ENCODE measurements around the gene NPEPPS. TPM values are rescaled to one million over a fixed set of nuclear protein-coding genes. Genes with fewer than 3 reads are reported as not detected.
A peak's percentile ranks its signal among the peaks of the same experiment; 100 is the strongest.

The NPEPPS gene
- total RNA-seq, 1 experiment from 2014 or later, result 89.1 TPM

DNA sequence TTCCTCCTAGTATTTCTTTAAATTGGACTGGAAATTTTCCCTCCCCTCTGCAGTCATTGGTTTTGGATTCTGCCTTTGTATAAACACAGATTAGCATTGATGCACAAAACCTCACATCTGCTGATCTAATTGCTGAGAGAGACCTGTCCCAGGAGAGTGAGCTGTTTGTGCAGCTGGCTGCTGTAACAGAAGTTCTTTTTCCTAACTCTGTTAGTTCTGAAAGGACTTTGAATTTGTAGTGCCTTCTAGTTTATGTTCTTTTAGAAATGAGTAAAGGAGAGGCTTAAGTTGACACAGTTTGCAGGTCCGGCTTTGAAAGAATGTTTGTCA, 73.7 kb downstream of the NPEPPS start:
- Histone ChIP-seq H3K27me3 (no peaks in the 10 kb centered on the region), H3K36me3 (peaks cover 63% of the 10 kb centered on the region), H3K4me3 (no peak overlapping the region), H3K9me3 (replicated peaks) (no peaks in the 10 kb centered on the region), H3K4me1 (peaks cover 24% of the 10 kb centered on the region), H3K27ac (peak overlapping the region; percentile 60)
- DNase-seq, result peak; percentile 82 to 93

- H3K36me3 ChIP-seq, result peaks cover 65% of the 10 kb centered on the region
- no peak for DNase-seq
- H3K27ac ChIP-seq, result peak overlapping the region; percentile 60
- H3K4me3 ChIP-seq, result no peak overlapping the region
- H3K4me1 ChIP-seq, result peaks cover 24% of the 10 kb centered on the region
- H3K27me3 ChIP-seq, result no peaks in the 10 kb centered on the region
- H3K9me3 ChIP-seq (replicated peaks), result no peaks in the 10 kb centered on the region
Observed at GRCh38 chr17:47605011-47605410, 74.1 kb downstream of the NPEPPS start.

DNA sequence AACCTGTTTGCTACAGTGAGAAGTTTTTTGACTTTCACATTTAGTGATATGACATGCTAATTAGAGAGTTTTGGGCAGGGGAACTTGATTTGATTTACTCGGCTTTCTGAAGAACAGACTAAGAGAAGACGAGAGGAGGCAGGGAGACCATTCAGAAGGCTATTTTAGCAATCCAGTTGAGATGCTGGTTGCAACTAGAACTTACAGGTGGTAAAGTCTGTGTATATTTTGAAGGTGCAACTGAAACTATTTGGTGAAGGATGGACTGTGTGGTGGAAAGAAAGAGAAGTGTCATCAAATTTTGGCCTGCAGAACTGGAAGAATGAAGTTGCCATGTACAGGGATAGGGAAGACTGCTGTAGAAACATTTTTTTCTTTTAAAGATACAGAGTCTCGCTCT, 76.6 kb downstream of the NPEPPS start:
- no peak overlapping the region for H3K4me3 ChIP-seq
- H3K4me1 ChIP-seq, result peaks cover 24% of the 10 kb centered on the region
- no peak overlapping the region for H3K27ac ChIP-seq
- no peaks in the 10 kb centered on the region for H3K27me3 ChIP-seq
- no peaks in the 10 kb centered on the region for H3K9me3 ChIP-seq (replicated peaks)
- no peak for DNase-seq
- peaks cover 58% of the 10 kb centered on the region for H3K36me3 ChIP-seq

- H3K27ac ChIP-seq, result no peak overlapping the region
- H3K36me3 ChIP-seq, result peaks cover 60% of the 10 kb centered on the region
- no peaks in the 10 kb centered on the region for H3K27me3 ChIP-seq
- DNase-seq, result no peak
- no peak overlapping the region for H3K4me3 ChIP-seq
- H3K9me3 ChIP-seq (replicated peaks), result no peaks in the 10 kb centered on the region
- no peaks in the 10 kb centered on the region for H3K4me1 ChIP-seq
Observed at GRCh38 chr17:47611372-47612350, 80.8 kb downstream of the NPEPPS start.

- no peaks in the 10 kb centered on the region for H3K4me1 ChIP-seq
- H3K36me3 ChIP-seq, result peaks cover 73% of the 10 kb centered on the region
- no peak overlapping the region for H3K27ac ChIP-seq
- peak in 1 of 2 experiments; percentile 75 for DNase-seq
- H3K27me3 ChIP-seq, result no peaks in the 10 kb centered on the region
- H3K4me3 ChIP-seq, result no peak overlapping the region
- no peaks in the 10 kb centered on the region for H3K9me3 ChIP-seq (replicated peaks)
Observed at GRCh38 chr17:47615766-47616424, 85.0 kb downstream of the NPEPPS start.

DNA sequence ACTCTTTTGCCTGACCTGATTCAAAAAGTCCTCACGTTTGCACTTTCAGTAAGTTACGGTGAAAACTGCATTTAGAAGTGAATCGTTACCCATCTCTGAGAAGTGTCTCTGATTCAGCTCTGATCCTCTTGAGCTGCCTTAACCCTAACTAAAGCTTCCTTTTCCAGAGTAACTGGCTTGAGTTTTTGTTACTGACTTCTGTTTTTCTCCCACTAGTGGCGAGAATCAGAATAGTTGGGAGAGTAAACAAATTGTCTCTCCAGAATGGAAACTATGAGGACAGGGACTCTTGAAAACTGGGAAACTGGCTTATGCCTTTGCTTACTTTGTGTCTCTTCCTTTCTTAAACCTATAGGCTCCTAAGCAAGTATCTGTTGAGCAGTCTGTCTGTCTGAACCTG, 87.5 kb downstream of the NPEPPS start:
- Histone ChIP-seq H3K27ac (no peak overlapping the region), H3K27me3 (no peaks in the 10 kb centered on the region), H3K9me3 (replicated peaks) (no peaks in the 10 kb centered on the region), H3K36me3 (peaks cover 75% of the 10 kb centered on the region), H3K4me3 (no peak overlapping the region), H3K4me1 (peaks cover 18% of the 10 kb centered on the region)
- DNase-seq, result no peak

DNA sequence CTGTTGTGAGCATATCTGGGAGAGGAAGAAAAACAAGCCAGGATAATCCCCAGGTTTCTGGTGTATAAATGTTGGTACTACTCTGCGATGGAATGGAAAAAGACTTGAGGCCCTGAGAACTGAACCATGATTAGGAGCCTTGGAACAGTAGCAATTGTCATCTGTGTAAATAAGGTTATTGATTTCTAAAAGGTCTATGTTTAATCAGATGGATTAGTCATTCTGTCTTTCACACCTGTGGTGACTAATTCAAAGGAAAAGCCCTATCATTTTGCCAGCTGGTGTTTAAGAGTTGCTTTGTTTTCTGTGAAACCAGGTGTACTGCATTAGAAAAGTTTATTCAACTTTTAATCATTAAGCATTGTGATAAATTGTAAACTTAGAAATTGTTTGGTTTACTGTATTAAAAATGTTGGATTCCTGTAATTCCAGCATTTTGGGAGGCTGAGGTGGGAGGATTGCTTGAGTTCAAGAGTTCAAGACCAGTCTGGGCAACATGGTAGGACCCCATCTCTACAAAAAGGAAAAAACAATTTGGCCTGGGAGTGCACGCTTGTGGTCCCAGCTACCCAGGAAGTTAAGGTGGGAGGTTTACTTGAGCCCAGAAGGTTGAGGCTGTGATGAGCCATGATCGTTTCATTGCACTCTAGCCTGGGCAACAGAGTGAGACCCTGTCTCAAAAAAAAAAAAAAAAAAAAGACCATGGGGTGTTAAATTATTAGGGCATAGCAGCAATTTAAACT, 89.8 kb downstream of the NPEPPS start:
- no peaks in the 10 kb centered on the region for H3K9me3 ChIP-seq (replicated peaks)
- H3K4me3 ChIP-seq, result no peak overlapping the region
- H3K27me3 ChIP-seq, result no peaks in the 10 kb centered on the region
- peaks cover 18% of the 10 kb centered on the region for H3K4me1 ChIP-seq
- H3K27ac ChIP-seq, result no peak overlapping the region
- no peak for DNase-seq
- H3K36me3 ChIP-seq, result peaks cover 71% of the 10 kb centered on the region

- Histone ChIP-seq H3K36me3 (peaks cover 64% of the 10 kb centered on the region), H3K27me3 (no peaks in the 10 kb centered on the region)
- peak; percentile 85 for DNase-seq
Observed at GRCh38 chr17:47621293-47622179, 90.6 kb downstream of the NPEPPS start.

DNA sequence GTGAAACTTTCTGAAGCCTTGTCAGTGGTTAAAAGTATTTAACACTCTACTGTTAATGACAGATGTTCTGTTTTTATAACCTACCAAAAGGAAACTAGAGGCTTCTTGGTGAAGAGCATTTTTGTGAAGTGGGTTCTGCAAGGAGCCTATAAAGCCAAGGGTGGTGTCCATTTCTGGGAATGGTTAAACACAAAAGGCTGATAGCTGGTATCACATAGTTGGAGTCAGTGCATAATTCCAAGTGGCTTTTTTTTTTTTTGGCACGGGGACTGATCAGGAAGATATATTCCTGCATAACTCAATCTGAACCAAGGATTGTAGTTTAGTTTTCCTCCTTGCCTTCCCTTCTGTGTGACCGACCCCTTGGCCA, 91.3 kb downstream of the NPEPPS start:
- Histone ChIP-seq H3K27me3 (no peaks in the 10 kb centered on the region), H3K36me3 (peaks cover 59% of the 10 kb centered on the region), H3K27ac (no peak overlapping the region), H3K4me1 (peaks cover 18% of the 10 kb centered on the region), H3K9me3 (replicated peaks) (no peaks in the 10 kb centered on the region), H3K4me3 (no peak overlapping the region)
- no peak for DNase-seq

More at GRCh38 chr17:47621293-47622179, 90.6 kb downstream of the NPEPPS start:
- H3K27ac ChIP-seq, result no peak overlapping the region
- no peaks in the 10 kb centered on the region for H3K9me3 ChIP-seq (replicated peaks)
- H3K4me1 ChIP-seq, result peaks cover 18% of the 10 kb centered on the region
- H3K4me3 ChIP-seq, result no peak overlapping the region

DNA sequence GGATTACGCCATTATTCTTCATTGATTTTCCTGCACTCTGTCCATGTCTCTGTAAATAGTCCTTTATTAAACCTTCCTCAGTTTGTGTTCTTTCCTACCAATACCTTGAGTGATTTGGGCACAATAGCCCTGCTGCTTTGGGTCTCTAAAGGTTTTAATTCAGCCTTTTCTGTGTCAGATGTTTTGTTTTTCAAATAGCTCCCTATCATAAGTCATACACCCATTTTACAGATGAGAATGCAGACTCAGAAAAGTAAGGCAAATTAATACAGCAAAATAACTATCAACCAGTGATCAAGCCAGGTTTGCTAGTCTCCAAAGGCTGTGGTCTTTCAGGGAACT, 93.8 kb downstream of the NPEPPS start:
- Histone ChIP-seq H3K4me1 (peaks cover 18% of the 10 kb centered on the region), H3K36me3 (peaks cover 36% of the 10 kb centered on the region), H3K27ac (no peak overlapping the region), H3K4me3 (no peak overlapping the region), H3K9me3 (replicated peaks) (no peaks in the 10 kb centered on the region), H3K27me3 (no peaks in the 10 kb centered on the region)
- DNase-seq, result no peak

DNA sequence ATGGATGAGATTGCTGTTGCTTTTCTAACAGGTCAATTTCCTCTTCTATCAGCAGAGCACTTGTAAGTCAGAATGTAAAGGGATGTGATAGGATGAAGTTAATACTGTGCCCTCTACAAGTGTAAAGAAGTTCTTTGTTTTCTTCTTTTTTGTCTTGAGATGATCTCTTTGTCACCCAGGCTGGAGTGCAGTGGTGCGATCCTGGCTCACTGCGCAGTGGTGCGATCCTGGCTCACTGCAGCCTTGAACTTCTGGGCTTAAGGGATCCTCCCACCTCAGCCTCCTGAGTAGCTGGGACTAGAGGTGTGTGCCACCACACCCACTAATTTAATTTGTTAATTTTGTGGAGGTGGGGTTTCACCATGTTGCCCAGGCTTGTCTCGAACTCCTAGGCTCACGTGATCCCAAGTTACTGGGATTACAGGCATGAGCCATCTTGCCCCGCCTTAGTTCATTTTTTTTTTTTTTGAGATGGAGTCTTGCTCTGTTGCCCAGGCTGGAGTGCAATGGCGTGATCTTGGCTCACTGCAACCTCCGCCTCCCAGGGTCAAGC, 97.2 kb downstream of the NPEPPS start:
- H3K27me3 ChIP-seq, result no peaks in the 10 kb centered on the region
- H3K4me1 ChIP-seq, result no peaks in the 10 kb centered on the region; the same call in 1 of the 2 replicates
- no peaks in the 10 kb centered on the region for H3K9me3 ChIP-seq (replicated peaks)
- H3K36me3 ChIP-seq, result peaks cover 17% of the 10 kb centered on the region
- no peak overlapping the region for H3K27ac ChIP-seq
- H3K4me3 ChIP-seq, result no peak overlapping the region
- no peak for DNase-seq

DNA sequence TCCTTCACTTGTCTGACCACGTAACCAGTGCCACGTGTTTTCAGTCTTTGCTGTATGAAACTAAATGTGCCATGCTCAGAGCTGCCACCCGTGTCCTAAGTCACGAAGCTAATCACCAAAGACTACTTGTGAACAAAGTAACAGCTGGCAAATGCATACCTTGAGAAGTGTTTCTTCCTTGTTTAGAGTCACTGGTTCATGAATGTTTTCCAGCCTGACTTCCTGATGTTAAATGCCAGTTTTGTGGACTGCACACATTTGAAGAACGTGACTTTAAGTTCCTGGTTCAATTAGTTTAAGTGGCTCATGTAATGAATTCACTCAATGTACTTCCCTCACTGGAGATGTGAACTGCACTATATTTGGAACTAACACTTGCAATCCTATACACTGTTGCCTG, 98.9 kb downstream of the NPEPPS start:
- Histone ChIP-seq H3K4me1 (no peaks in the 10 kb centered on the region), H3K4me3 (no peak overlapping the region), H3K36me3 (peaks cover 6% of the 10 kb centered on the region), H3K27me3 (no peaks in the 10 kb centered on the region), H3K9me3 (replicated peaks) (no peaks in the 10 kb centered on the region), H3K27ac (no peak overlapping the region)
- no peak for DNase-seq

- Histone ChIP-seq H3K4me3 (no peak overlapping the region), H3K9me3 (replicated peaks) (no peaks in the 10 kb centered on the region), H3K36me3 (no peaks in the 10 kb centered on the region), H3K4me1 (no peaks in the 10 kb centered on the region), H3K27me3 (no peaks in the 10 kb centered on the region), H3K27ac (no peak overlapping the region)
- DNase-seq, result no peak
Observed at GRCh38 chr17:47630614-47631013, 99.7 kb downstream of the NPEPPS start.

DNA sequence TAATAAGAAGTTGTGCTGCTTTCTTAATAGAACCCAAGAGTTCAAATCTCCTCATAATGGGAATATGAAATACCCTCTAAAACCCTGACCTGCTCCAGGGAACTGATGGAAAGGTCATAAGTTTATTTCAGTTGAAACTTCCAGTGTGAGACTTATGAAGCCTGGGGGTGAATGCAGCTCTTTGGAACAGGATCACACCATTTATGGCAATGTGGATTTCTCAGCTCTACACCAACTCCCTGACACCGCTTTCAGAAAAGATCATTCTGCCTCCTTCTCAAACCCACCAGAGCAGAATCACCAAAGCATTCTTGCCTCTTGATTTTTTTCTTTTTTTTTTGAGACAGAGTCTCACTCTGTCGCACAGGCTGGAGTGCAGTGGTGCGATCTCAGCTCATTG, 102.1 kb downstream of the NPEPPS start:
- DNase-seq, result no peak
- Histone ChIP-seq H3K27ac (no peak overlapping the region), H3K4me1 (no peaks in the 10 kb centered on the region), H3K27me3 (no peaks in the 10 kb centered on the region), H3K9me3 (replicated peaks) (no peaks in the 10 kb centered on the region), H3K4me3 (no peak overlapping the region), H3K36me3 (no peaks in the 10 kb centered on the region)
